Vagina (tissue), 2 donors: ENCODE results near the gene KIAA2012. TPM values are rescaled to one million over a fixed set of nuclear protein-coding genes. Genes with fewer than 3 reads are reported as not detected.

Experiments used
- DNase-seq, 2 donors: peaks; one replicate each; pipeline ENCODE4 v3.0.0-alpha.2; 2017; ENCODE audit errors: extremely low spot score in 2 of 2
- H3K27ac ChIP-seq: fragments of 200-600 bp; sonication (generic); one replicate; pipeline ENCODE4 v1.5.1; 2019
- H3K27me3 ChIP-seq: fragments of 200-600 bp; sonication (generic); one replicate; pipeline ENCODE4 v1.5.1; 2019
- H3K36me3 ChIP-seq, 2 donors: fragments of 200-600 bp; sonication (generic); one replicate each; pipeline ENCODE4 v1.5.1; 2017 to 2019
- H3K4me1 ChIP-seq: fragments of 200-600 bp; sonication (generic); one replicate; pipeline ENCODE4 v1.5.1; 2019
- H3K4me3 ChIP-seq, 2 donors: fragments of 200-600 bp; sonication (generic); 1 replicate in 1 of 2; 2 replicates in 1 of 2; pipeline ENCODE4 v1.5.1; 2016 to 2019
- H3K9me3 ChIP-seq: fragments of 200-600 bp; sonication (generic); one replicate; pipeline ENCODE4 v1.5.1; 2019
- CTCF ChIP-seq, 3 experiments: fragments of 450-650 bp in 2 of 3; fragments of 200-600 bp in 1 of 3; sonication (generic) in 1 of 3; IDR thresholded peaks; one replicate each; pipeline ENCODE4 v1.5.1; 2017 to 2019; ENCODE audit warnings: antibody characterized with exemption in 3 of 3, mild to moderate bottlenecking in 2 of 3, moderate library complexity in 2 of 3
- POLR2A ChIP-seq, 2 donors: fragments of 450-650 bp; IDR thresholded peaks; one replicate each; pipeline ENCODE4 v1.6.1; 2017; ENCODE audit warnings: antibody characterized with exemption in 2 of 2, mild to moderate bottlenecking in 2 of 2, moderate library complexity in 2 of 2
- POLR2AphosphoS5 ChIP-seq, 2 donors: sonication (generic); formaldehyde crosslinking; IDR thresholded peaks; one replicate each; pipeline ENCODE4 v1.9.0; 2017; ENCODE audit warnings: antibody characterized with exemption in 2 of 2, mild to moderate bottlenecking in 2 of 2, low read depth in 1 of 2; ENCODE audit not compliant: insufficient read depth in 1 of 2
- intact Hi-C: fragments of 100-400 bp; cut with DNase I; formaldehyde crosslinking; loops from one replicate; pipeline ENCODE4 v1.15.1; 2023
- total RNA-seq: library from RNA; depleted of rRNA; stranded (reverse); fragments of >200 nt; gene quantifications from one replicate; pipeline ENCODE4 v1.2.3, GENCODE V29; 2016

The KIAA2012 gene
- total RNA-seq, 1 donor from 2014 or later = not detected

- Histone ChIP-seq H3K27ac (peak overlapping the region; percentile 28), H3K9me3 (no peaks in the 10 kb centered on the region), H3K36me3 (no peaks in the 10 kb centered on the region), H3K4me3 (no peak overlapping the region), H3K4me1 (peaks cover 22% of the 10 kb centered on the region), H3K27me3 (no peaks in the 10 kb centered on the region)
- no peak for TF ChIP-seq POLR2A (IDR thresholded peaks at IDR 0.05)
- no peak for TF ChIP-seq CTCF (IDR thresholded peaks at IDR 0.05)
- TF ChIP-seq POLR2AphosphoS5 (IDR thresholded peaks at IDR 0.05; ENCODE audit: insufficient read depth in 1 of 2, low read depth in 1 of 2) = no peak
- no peak for DNase-seq
- intact Hi-C loops = no loop called here
These were observed 36.2 kb downstream of the KIAA2012 start for GRCh38 chr2:202109139-202109736.

- H3K9me3 ChIP-seq = no peaks in the 10 kb centered on the region
- H3K27ac ChIP-seq = peak overlapping the region; percentile 28
- no peaks in the 10 kb centered on the region for H3K36me3 ChIP-seq
- peak in 1 of 2 donors; percentile 95 for DNase-seq
- no peak overlapping the region for H3K4me3 ChIP-seq
- peaks cover 22% of the 10 kb centered on the region for H3K4me1 ChIP-seq
- intact Hi-C loops = no loop called here
- no peaks in the 10 kb centered on the region for H3K27me3 ChIP-seq
- TF ChIP-seq POLR2A (IDR thresholded peaks at IDR 0.05) = no peak
- peak in 1 of 2 donors; percentile 56 for TF ChIP-seq POLR2AphosphoS5 (IDR thresholded peaks at IDR 0.05; ENCODE audit: insufficient read depth in 1 of 2, low read depth in 1 of 2)
These were observed 36.7 kb downstream of the KIAA2012 start for GRCh38 chr2:202109737-202110184.

GRCh38 chr2:202110491-202110890, 37.4 kb downstream of the KIAA2012 start:
- H3K36me3 ChIP-seq = no peaks in the 10 kb centered on the region
- no peak for DNase-seq
- peaks cover 22% of the 10 kb centered on the region for H3K4me1 ChIP-seq
- no peaks in the 10 kb centered on the region for H3K27me3 ChIP-seq
- no peaks in the 10 kb centered on the region for H3K9me3 ChIP-seq
- TF ChIP-seq CTCF (IDR thresholded peaks at IDR 0.05) (no peak), POLR2A (IDR thresholded peaks at IDR 0.05) (no peak), POLR2AphosphoS5 (IDR thresholded peaks at IDR 0.05; ENCODE audit: insufficient read depth in 1 of 2, low read depth in 1 of 2) (no peak)
- no peak overlapping the region for H3K4me3 ChIP-seq
- H3K27ac ChIP-seq = peak overlapping the region; percentile 28
- intact Hi-C loops = no loop called here

GRCh38 chr2:202112041-202112440, 39.0 kb downstream of the KIAA2012 start:
- Histone ChIP-seq H3K27ac (no peak overlapping the region), H3K4me1 (peaks cover 22% of the 10 kb centered on the region), H3K27me3 (no peaks in the 10 kb centered on the region), H3K4me3 (no peak overlapping the region), H3K36me3 (no peaks in the 10 kb centered on the region), H3K9me3 (no peaks in the 10 kb centered on the region)
- no peak for DNase-seq
- no peak for TF ChIP-seq POLR2A (IDR thresholded peaks at IDR 0.05)
- TF ChIP-seq CTCF (IDR thresholded peaks at IDR 0.05) = no peak
- no peak for TF ChIP-seq POLR2AphosphoS5 (IDR thresholded peaks at IDR 0.05; ENCODE audit: insufficient read depth in 1 of 2, low read depth in 1 of 2)
- intact Hi-C loops = no loop called here

GRCh38 chr2:202113571-202114142, 40.6 kb downstream of the KIAA2012 start:
- Histone ChIP-seq H3K4me3 (no peak overlapping the region), H3K9me3 (no peaks in the 10 kb centered on the region), H3K27ac (peak overlapping the region; percentile 4), H3K4me1 (peaks cover 22% of the 10 kb centered on the region), H3K27me3 (no peaks in the 10 kb centered on the region), H3K36me3 (no peaks in the 10 kb centered on the region)
- no peak for DNase-seq
- TF ChIP-seq POLR2A (IDR thresholded peaks at IDR 0.05) (no peak), POLR2AphosphoS5 (IDR thresholded peaks at IDR 0.05; ENCODE audit: insufficient read depth in 1 of 2, low read depth in 1 of 2) (no peak), CTCF (IDR thresholded peaks at IDR 0.05) (no peak)
- intact Hi-C loops = no loop called here
